Bronchial epithelial cell (primary cell): ENCODE results near the gene USPL1. TPM values are rescaled to one million over a fixed set of nuclear protein-coding genes. Genes with fewer than 3 reads are reported as not detected.

ENCODE experiments used
- DNase-seq: peaks from one replicate; pipeline ENCODE4 v3.0.0-alpha.2; 2010; ENCODE audit warnings: low read depth
- FAIRE-seq: peaks from 2 replicates; lab custom pipeline; 2011; peaks lifted over from hg19 to GRCh38; lab: Jason Lieb, UNC
- H3K27me3 ChIP-seq: 2 replicates; pipeline ENCODE4 v1.5.1; 2011; ENCODE audit warnings: low read length; ENCODE audit not compliant: control insufficient read depth, insufficient read depth
- H3K36me3 ChIP-seq: 2 replicates; pipeline ENCODE4 v1.5.1; 2011; ENCODE audit warnings: low read length; ENCODE audit not compliant: control insufficient read depth, insufficient read depth
- H3K4me3 ChIP-seq: 2 replicates; pipeline ENCODE4 v1.5.1; 2011; ENCODE audit warnings: mild to moderate bottlenecking, low read depth, low read length, control low read depth
- total RNA-seq: library from RNA; depleted of rRNA; stranded (reverse); fragments of >200 nt; gene quantifications from 2 replicates; pipeline ENCODE4 v1.2.1, GENCODE V29; 2014
- TF ChIP-seq, protein P1 (sequence below): IDR thresholded peaks from 2 replicates; pipeline ENCODE4 v1.5.1; 2011; ENCODE audit warnings: mild to moderate bottlenecking, moderate library complexity, low read length, control low read depth, inconsistent platforms; ENCODE audit not compliant: insufficient read depth, severe bottlenecking

Gene USPL1
- total RNA-seq, 1 donor from 2014 or later, result 20.0 TPM

DNA sequence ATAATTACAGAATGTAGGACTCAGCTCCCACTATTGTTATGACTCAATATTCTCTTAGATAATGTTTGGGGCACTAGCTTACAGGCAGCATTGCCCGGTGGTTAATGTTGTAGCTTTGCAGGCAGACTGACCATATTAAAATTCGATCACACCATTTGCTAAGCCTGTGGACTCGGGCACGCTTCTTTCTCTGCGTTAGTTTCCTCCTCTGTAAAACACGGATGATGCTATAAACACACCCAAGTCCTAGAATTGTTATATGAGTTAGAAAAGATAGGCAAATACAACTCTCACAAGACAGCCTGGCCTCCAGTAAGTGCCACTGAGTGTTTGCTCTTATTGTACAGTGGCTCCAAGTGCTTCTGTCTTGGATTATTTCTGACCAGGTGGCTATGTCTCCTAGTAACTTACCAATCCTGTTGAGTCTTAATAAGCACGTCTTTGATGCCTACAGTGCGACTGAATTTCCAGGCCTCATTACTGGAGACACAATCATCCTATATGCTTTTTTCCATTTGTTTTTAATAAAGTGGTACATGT, 67.7 kb downstream of the USPL1 start:
- TF ChIP-seq, protein P1, sequence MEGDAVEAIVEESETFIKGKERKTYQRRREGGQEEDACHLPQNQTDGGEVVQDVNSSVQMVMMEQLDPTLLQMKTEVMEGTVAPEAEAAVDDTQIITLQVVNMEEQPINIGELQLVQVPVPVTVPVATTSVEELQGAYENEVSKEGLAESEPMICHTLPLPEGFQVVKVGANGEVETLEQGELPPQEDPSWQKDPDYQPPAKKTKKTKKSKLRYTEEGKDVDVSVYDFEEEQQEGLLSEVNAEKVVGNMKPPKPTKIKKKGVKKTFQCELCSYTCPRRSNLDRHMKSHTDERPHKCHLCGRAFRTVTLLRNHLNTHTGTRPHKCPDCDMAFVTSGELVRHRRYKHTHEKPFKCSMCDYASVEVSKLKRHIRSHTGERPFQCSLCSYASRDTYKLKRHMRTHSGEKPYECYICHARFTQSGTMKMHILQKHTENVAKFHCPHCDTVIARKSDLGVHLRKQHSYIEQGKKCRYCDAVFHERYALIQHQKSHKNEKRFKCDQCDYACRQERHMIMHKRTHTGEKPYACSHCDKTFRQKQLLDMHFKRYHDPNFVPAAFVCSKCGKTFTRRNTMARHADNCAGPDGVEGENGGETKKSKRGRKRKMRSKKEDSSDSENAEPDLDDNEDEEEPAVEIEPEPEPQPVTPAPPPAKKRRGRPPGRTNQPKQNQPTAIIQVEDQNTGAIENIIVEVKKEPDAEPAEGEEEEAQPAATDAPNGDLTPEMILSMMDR, result no peak
- peak; percentile 15 for DNase-seq
- no peaks in the 10 kb centered on the region for H3K36me3 ChIP-seq
- no peak overlapping the region for H3K4me3 ChIP-seq
- FAIRE-seq, result no peak
- no peaks in the 10 kb centered on the region for H3K27me3 ChIP-seq

DNA sequence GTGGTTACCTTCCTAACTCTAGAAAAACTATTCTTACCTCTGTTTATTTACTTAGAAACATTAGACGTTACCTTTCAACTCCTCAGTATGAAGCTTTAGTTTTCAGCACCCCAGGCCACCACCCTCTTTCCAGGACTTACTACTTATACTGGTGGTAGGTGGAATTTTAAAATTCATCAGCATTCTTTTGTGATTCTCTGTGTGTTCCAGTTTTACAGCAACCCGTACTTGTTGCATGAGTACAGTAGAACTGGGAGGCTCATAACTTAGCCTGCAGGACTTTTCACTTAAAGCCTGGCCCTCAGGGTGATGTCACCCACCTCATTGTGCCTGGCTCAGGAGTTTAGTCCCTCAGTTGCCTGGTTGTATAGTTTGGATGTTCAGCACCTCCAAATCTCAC, 68.3 kb downstream of the USPL1 start:
- TF ChIP-seq, protein P1, result no peak
- DNase-seq, result no peak
- no peaks in the 10 kb centered on the region for H3K27me3 ChIP-seq
- no peaks in the 10 kb centered on the region for H3K36me3 ChIP-seq
- no peak for FAIRE-seq
- no peak overlapping the region for H3K4me3 ChIP-seq

DNA sequence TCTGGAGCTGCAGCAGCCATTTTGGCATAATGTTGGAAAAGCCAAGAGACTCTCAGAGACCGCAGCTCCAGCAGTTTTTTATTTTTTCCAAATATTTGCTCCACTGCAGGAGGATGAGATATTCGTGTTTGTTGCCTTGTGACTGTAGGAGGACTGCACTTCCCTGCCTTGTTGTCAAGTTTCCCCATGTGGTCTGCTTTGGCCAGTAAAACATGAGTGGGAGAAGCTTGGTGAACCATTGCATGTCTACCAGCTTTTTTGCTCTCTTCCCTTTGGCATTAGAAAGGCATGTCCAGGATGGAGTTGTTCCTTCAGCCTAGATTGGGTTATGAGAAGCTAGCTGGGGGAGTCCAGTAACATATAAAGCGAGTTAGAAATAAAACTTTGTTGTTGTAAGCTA, 69.9 kb downstream of the USPL1 start:
- H3K4me3 ChIP-seq, result no peak overlapping the region
- no peak for FAIRE-seq
- H3K27me3 ChIP-seq, result no peaks in the 10 kb centered on the region
- no peak for DNase-seq
- TF ChIP-seq, protein P1, result no peak
- no peaks in the 10 kb centered on the region for H3K36me3 ChIP-seq

DNA sequence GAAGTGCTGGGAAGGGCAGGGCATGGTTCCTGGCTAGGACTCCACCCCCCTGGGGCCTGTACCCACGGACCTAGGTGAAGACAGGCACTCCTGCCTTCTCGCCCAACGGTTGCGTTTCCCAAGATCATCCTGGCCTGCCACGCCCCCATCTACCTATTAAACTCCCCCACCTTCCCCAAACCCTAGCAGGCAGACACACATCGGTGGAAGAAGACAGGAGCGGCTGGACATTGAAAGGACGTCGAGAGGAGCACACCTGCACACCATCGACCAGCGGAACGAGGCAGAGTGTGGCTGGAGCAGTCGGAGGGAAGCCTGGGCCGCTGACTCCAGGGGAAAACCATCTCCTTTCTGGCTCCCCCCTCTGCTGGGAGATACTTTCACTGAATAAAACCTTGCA, 72.0 kb downstream of the USPL1 start:
- Histone ChIP-seq H3K4me3 (no peak overlapping the region), H3K36me3 (no peaks in the 10 kb centered on the region), H3K27me3 (no peaks in the 10 kb centered on the region)
- TF ChIP-seq, protein P1, result no peak
- FAIRE-seq (no peak), DNase-seq (no peak)

DNA sequence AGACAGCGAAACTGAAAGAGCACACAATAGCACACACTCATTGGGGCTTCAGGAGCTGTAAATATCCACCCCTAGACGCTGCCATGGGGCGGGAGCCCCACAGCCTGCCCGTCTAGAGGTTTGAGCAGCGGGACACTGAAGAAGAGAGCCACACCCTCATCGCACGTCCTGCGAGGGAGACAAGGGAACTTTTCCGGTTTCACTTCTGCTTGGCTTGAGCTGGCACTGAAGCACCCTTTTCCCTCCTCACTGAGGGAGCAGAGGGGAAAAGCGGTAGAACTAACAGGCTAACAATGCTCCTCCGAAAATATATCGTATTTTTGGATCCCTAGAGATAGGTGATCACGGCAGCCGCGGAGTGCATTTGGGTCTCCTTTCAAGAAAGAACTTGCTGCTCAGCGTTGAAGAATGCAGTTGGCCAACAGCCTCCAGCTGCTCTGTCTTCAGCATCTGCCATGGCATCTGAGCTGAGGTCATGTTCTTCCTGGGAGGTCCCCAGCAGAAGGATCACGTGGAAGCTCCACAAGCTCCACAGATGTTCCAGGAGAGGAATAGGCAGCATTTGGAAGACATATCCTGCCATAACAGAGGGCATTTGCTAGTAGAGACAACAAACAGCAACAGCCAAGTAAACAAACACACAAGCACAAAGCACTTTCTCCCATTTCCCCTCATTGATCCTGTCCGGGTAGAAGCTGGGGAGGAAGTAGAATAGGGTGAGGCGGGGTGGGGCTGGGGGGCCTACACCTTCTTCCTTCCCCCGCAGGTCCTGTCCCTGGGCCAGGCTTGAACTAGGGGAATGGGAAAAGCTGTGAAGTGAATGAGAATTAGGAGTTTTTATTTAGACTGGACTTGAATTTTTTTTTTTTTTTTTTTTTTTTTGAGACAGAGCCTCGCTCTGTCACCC, 72.8 kb downstream of the USPL1 start:
- FAIRE-seq (no peak), DNase-seq (peak; percentile 63)
- no peaks in the 10 kb centered on the region for H3K36me3 ChIP-seq
- no peaks in the 10 kb centered on the region for H3K27me3 ChIP-seq
- TF ChIP-seq, protein P1, result no peak
- peak overlapping the region; percentile 36 for H3K4me3 ChIP-seq
